CD4-positive, alpha-beta T cell (primary cell): ENCODE measurements around the gene ATP8A2. TPM values are rescaled to one million over a fixed set of nuclear protein-coding genes. Genes with fewer than 3 reads are reported as not detected.

Source experiments
- ATAC-seq: fragments of 200-7000 bp; cut with Tn5 transposase; one replicate; pipeline ENCODE4 v1.10.0; 2022; ENCODE audit warnings: mild to moderate bottlenecking; ENCODE audit not compliant: poor library complexity
- CTCF ChIA-PET: fragments of 350-600 bp; sonication (Branson Sonifier 250); formaldehyde crosslinking; loops from one replicate; lab custom pipeline; 2021; ENCODE audit warnings: antibody characterized with exemption, inconsistent platforms; lab: Charles Lee
- POLR2A ChIA-PET: fragments of 350-600 bp; sonication (Branson Sonifier 250); formaldehyde crosslinking; loops from one replicate; lab custom pipeline; 2021; ENCODE audit warnings: antibody characterized with exemption, inconsistent platforms; lab: Charles Lee
- DNase-seq, 14 experiments: peaks; one replicate each; pipeline ENCODE4 v3.0.0-alpha.2; 2013 to 2020; ENCODE audit warnings: mixed read lengths in 2 of 14
- H3K27ac ChIP-seq, 2 donors: one replicate each; pipeline versions ENCODE4 v1.5.1 to v1.7.0; 2013; ENCODE audit warnings: low read length in 2 of 2, low read depth in 1 of 2, mild to moderate bottlenecking in 1 of 2
- H3K27me3 ChIP-seq, 2 experiments: 1 replicate in 1 of 2; 2 replicates in 1 of 2; pipeline versions ENCODE4 v1.6.1 to v1.7.0; 2013; ENCODE audit warnings: low read length in 2 of 2, control low read depth in 1 of 2, mild to moderate bottlenecking in 1 of 2, moderate library complexity in 1 of 2; ENCODE audit not compliant: insufficient read depth in 2 of 2, control insufficient read depth in 1 of 2
- H3K36me3 ChIP-seq: one replicate; pipeline ENCODE4 v1.6.1; 2013; ENCODE audit warnings: low read length, control low read depth; ENCODE audit not compliant: insufficient read depth
- H3K4me1 ChIP-seq: one replicate; pipeline ENCODE4 v1.6.1; 2013; ENCODE audit warnings: low read length, control low read depth; ENCODE audit not compliant: insufficient read depth
- H3K4me3 ChIP-seq: one replicate; pipeline ENCODE4 v1.5.1; 2013; ENCODE audit warnings: mild to moderate bottlenecking, low read length, moderate library complexity
- H3K9me3 ChIP-seq, 2 experiments: 1 replicate in 1 of 2; 2 replicates in 1 of 2; pipeline versions ENCODE4 v1.6.1 to v1.7.0; 2013; ENCODE audit warnings: low read length in 2 of 2, mild to moderate bottlenecking in 2 of 2, control low read depth in 1 of 2, moderate library complexity in 1 of 2; ENCODE audit not compliant: control insufficient read depth in 1 of 2, insufficient read depth in 1 of 2
- H3K27ac Mint-ChIP-seq: one replicate; pipeline ENCODE4 v1.8.0; 2020; ENCODE audit warnings: mixed read lengths
- H3K27me3 Mint-ChIP-seq: one replicate; pipeline ENCODE4 v1.8.0; 2021; ENCODE audit warnings: mixed read lengths
- H3K36me3 Mint-ChIP-seq: one replicate; pipeline ENCODE4 v1.8.0; 2021; ENCODE audit warnings: low read depth, mixed read lengths
- H3K4me1 Mint-ChIP-seq: one replicate; pipeline ENCODE4 v1.8.0; 2021; ENCODE audit warnings: low read depth, mixed read lengths
- H3K4me3 Mint-ChIP-seq: one replicate; pipeline ENCODE4 v1.8.0; 2020; ENCODE audit warnings: mild to moderate bottlenecking, mixed read lengths
- H3K9me3 Mint-ChIP-seq: one replicate; pipeline ENCODE4 v1.8.0; 2020; ENCODE audit warnings: mixed read lengths
- CTCF ChIP-seq: fragments of 200-600 bp; IDR thresholded peaks from one replicate; pipeline ENCODE4 v1.8.0; 2022; ENCODE audit warnings: antibody characterized with exemption, mild to moderate bottlenecking
- intact Hi-C, 2 experiments: fragments of 100-400 bp; cut with DNase I in 1 of 2; cut with micrococcal nuclease in 1 of 2; formaldehyde crosslinking; loops; one replicate each; pipeline versions ENCODE4 v1.15.1 to v1.9.0; 2023 to 2025; cut with DNase I, micrococcal nuclease
- total RNA-seq, 174 experiments: library from RNA in 2 of 174; stranded (reverse) in 2 of 174; gene quantifications; one replicate each; pipeline ENCODE4 v1.2.3 and lab custom pipeline; 2021 to 2026

ATP8A2 gene
- total RNA-seq, 2 experiments from 2014 or later, result 0.22 to 0.36 TPM

DNA sequence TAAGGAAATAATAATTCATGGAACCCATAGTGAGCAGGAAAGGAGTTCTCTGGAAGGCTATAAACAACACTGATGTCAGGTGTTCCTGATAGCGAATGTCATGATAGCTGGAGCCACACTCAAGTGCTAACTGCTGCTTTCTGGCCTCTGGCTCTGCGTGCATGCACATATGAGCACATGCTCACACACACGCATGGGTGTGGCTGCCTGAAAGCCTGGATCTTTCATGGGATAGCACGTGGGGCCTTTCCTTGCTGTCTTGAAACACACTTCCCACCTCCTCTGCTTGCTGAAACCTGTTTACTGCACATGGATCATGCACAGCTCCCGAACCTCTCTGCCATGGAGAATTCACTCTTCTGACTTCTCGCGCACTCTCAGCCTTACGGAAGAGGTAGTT is 207.4 kb downstream of the ATP8A2 start:
- TF ChIP-seq CTCF, result no peak
- no peaks in the 10 kb centered on the region for H3K9me3 Mint-ChIP-seq
- CTCF ChIA-PET, result no interaction called here
- Histone ChIP-seq H3K9me3 (no peaks in the 10 kb centered on the region), H3K36me3 (no peaks in the 10 kb centered on the region), H3K27me3 (peaks cover 0 to 3% of the 10 kb centered on the region in 2 experiments), H3K4me1 (no peaks in the 10 kb centered on the region), H3K4me3 (no peak overlapping the region), H3K27ac (no peak overlapping the region)
- H3K27me3 Mint-ChIP-seq, result peaks cover 55% of the 10 kb centered on the region
- no peak overlapping the region for H3K27ac Mint-ChIP-seq
- no peak for DNase-seq
- H3K4me1 Mint-ChIP-seq, result no peaks in the 10 kb centered on the region
- POLR2A ChIA-PET, result no interaction called here
- no peaks in the 10 kb centered on the region for H3K36me3 Mint-ChIP-seq
- intact Hi-C loops, result loop anchor here (5.0 to 10.0 kb wide), 4 partner anchors 246 to 1356 kb away; no protein-coding TSS in a partner anchor
- ATAC-seq, result no peak
- H3K4me3 Mint-ChIP-seq, result no peak overlapping the region

DNA sequence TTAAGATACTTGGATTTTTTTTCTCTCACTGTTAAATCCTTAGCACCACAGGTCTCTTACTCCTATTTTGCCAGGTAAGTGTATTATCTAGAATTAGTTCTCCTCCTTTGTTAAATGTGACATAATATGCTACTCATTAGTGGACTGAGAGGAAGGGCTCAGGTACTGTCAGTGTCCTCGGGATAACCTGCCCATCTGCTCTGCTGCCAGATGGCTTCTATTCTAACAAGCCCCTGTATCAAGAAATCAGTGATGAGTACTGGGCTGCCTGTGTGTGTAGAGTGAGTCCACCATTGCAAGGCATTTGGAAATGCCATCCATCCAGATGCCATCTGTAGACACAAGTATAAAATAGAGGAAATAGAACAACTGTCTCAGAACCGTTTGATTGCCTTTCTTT is 209.6 kb downstream of the ATP8A2 start:
- no peaks in the 10 kb centered on the region for H3K36me3 ChIP-seq
- no peak for TF ChIP-seq CTCF
- no peaks in the 10 kb centered on the region for H3K9me3 Mint-ChIP-seq
- H3K27me3 ChIP-seq, result peaks cover 0 to 3% of the 10 kb centered on the region in 2 experiments
- H3K4me1 Mint-ChIP-seq, result no peaks in the 10 kb centered on the region
- no peak overlapping the region for H3K4me3 ChIP-seq
- H3K4me1 ChIP-seq, result no peaks in the 10 kb centered on the region
- no peak for ATAC-seq
- DNase-seq, result no peak
- ChIA-PET CTCF (no interaction called here), POLR2A (no interaction called here)
- no peaks in the 10 kb centered on the region for H3K36me3 Mint-ChIP-seq
- no peak overlapping the region for H3K27ac Mint-ChIP-seq
- H3K27ac ChIP-seq, result no peak overlapping the region
- no peaks in the 10 kb centered on the region for H3K9me3 ChIP-seq
- no peak overlapping the region for H3K4me3 Mint-ChIP-seq
- peaks cover 54% of the 10 kb centered on the region for H3K27me3 Mint-ChIP-seq
- intact Hi-C loops, result no loop called here

- intact Hi-C loops, result no loop called here
- Histone ChIP-seq H3K9me3 (no peaks in the 10 kb centered on the region), H3K4me3 (no peak overlapping the region), H3K27me3 (peaks cover 0 to 3% of the 10 kb centered on the region in 2 experiments), H3K27ac (no peak overlapping the region), H3K36me3 (no peaks in the 10 kb centered on the region), H3K4me1 (no peaks in the 10 kb centered on the region)
- POLR2A ChIA-PET, result no interaction called here
- TF ChIP-seq CTCF, result no peak
- Mint-ChIP-seq H3K9me3 (no peaks in the 10 kb centered on the region), H3K4me3 (no peak overlapping the region), H3K27me3 (peaks cover 57% of the 10 kb centered on the region), H3K27ac (no peak overlapping the region), H3K4me1 (no peaks in the 10 kb centered on the region), H3K36me3 (no peaks in the 10 kb centered on the region)
- no peak for DNase-seq
- no peak for ATAC-seq
- CTCF ChIA-PET, result no interaction called here
These were observed 212.3 kb downstream of the ATP8A2 start for GRCh38 chr13:25584087-25584486.
